GM21528 (cell line): ENCODE results near the gene BMS1.

Source experiments
- ATAC-seq: cut with Tn5 transposase; IDR thresholded peaks from one replicate; pipeline ENCODE4 v1.9.1; 2021; ENCODE audit warnings: mild to moderate bottlenecking, moderate library complexity; ENCODE audit not compliant: unreplicated experiment, low FRiP score

The BMS1 gene

DNA sequence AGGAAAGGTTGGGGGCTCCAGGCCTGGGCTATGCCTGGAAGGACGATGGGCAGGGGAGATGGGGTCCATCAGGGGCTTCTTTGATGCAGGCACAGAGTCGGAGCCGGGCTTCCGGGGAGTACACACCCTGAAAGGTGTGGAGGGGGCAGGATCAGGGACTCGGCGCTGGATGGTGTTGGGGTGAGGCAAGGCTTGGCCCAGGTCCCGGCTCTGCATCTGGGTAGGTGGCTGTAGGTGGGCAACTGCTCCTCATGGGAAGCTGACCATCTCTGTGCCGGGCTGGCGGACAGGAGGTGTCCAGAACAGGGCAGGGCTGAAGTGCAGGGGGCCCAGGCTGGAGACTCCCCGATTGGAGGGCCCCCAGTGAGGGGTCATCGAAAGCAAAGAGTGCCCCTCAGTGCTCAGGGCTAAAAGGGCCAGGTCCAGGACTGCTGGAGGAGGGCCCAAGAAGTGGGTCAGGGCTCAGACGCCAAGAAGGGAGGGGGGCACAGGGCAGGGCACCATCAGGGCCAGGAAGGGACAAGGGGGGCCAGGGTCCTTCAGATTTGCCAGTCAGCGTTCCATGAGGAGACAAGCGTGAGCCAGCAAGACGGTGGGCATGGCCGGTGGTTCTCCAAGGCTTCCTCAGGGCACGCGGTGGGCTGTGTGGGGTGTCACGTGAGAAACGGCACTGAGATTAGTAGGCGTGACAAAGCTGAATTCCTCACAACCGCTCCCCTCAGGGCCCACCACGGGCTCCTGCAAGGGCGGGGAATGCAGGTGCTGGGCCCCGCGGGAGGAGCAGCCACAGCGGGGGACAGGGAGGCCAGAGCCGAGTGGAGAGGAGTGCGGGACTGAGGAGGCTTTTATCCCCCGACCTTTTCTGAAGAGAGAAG is 97.0 kb downstream of the BMS1 start:
- no peak for ATAC-seq

DNA sequence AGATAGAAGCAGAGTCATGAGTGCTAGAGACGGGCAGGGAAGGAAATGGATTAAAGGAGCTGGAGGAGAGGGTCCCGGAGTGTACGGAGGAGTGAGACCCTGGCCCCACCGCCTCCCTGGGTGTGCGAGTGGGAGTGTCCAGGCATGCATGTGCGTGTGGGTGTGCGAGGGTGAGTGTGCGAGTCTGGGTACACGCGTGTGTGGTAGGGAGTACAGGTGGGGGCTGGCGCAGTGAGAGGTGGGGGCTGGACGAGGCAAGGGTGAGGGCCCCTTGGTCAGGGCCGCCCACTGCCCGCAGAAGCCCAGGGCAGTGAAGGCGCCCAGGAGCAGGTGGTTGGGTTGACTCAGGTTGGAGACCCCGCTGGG is 97.6 kb downstream of the BMS1 start:
- ATAC-seq, result no peak

DNA sequence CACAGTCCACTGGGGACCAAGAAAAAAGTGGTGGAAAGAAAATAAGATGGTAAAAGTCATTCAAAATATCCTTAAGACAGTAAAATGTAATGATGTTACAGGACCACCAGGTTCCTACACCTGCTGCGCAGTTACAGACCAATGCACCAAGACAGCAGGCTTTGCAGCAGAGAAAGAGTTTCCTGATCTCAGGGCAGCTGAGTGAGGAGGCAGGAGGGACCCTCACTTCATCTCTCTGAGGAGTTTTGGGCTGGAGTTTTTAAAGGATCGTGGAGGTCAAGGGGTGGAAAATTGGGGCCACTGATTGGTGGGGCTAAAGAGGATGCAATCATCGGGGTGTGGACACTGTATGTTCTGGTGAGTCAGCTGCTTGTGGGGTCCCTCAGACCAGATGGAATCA is 100.0 kb downstream of the BMS1 start:
- ATAC-seq, result no peak
